ENCODE data around the gene PPM1H.
"Not testable (repeated sequence)": the region's sequence is repeated elsewhere in the genome, so short reads cannot be mapped to it uniquely, and the experiment has no call there.

The PPM1H gene, protein sequence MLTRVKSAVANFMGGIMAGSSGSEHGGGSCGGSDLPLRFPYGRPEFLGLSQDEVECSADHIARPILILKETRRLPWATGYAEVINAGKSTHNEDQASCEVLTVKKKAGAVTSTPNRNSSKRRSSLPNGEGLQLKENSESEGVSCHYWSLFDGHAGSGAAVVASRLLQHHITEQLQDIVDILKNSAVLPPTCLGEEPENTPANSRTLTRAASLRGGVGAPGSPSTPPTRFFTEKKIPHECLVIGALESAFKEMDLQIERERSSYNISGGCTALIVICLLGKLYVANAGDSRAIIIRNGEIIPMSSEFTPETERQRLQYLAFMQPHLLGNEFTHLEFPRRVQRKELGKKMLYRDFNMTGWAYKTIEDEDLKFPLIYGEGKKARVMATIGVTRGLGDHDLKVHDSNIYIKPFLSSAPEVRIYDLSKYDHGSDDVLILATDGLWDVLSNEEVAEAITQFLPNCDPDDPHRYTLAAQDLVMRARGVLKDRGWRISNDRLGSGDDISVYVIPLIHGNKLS

DNA sequence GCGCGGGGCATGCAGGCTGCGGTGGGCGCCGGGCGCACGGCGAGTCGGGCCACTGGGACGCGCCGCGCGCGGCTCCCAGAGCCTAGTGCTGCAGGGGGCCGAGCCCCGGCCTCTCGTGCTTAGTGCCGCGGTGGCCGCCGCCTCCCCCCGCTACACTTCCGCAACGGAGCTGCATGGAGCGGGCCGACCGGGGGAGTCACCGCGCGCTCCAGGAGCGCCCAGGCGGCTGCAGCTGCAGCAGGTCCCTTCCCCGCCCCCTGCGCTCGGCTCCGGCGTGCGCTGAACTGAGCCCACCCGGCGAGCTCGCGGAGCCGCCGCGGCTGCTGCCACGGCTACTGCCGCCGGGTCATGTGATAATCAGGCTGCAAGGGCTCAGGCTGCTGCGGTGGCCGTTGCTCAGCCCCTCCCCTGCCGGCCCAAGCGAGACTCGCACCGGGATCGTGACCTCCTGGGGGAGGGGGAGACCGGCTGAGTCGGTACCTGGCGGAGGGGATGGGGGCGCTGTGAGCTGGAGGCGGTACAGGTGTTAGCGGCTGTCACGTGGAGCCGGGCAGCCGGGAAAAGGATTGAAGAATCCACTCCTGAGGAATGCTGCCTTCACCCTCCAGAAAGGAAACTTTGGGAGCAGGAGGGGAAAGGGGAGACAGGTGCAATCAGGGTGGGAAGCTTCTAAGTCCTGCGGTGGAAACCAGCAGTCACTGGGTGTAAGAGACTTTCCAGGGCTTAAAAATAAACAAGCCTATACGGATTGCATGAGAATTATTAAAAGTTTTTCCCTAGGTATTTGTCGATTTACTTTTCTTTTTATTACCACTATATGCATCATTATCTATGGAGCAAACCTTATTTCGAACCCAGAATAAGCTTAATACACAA, at the start of gene PPM1H:
Gene PPM1H (minus strand): TSS at position 352 of the 876 bp plus-strand sequence. CDS start 414 bp downstream, outside the sequence.
- no peak for DNase-seq

DNA sequence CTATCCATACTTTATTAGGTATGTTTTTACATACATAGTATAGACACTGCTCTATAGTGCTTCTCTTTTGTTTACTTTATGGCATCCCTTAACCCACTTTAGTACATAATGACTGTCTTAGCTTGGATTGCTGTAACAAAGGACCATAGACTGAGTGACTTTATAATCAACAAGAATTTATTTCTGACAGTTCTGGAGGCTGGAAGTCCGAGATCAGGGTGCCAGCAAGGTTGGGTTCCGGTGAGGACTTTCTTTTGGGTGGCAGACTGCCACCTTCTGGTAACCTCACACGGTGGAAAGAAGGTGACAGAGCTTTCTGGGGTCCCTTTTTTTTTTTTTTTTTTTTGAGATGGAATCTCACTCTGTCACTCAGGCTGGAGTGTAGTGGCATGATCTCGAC, 48.6 kb upstream of the PPM1H start:
- no peak for DNase-seq

DNA sequence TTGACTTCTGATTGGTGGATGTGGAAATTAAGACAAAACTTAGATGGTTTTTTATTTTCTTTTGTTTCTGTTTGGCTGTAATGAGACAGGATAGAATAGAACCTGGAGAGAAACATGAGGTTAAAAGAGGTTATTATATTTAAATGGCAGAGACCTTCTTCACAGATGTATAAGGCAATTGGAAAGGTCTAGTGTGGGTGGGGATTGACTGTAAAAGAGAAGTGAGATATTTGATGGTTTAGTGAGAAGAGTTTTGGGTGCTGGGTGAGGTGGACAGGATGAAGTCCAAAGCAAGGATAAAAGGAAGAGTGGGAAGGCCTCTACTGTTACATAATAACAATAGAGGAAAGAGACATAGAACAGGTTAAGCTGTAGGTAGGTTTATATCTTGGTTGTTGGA, 43.8 kb upstream of the PPM1H start:
- DNase-seq, result no peak

DNA sequence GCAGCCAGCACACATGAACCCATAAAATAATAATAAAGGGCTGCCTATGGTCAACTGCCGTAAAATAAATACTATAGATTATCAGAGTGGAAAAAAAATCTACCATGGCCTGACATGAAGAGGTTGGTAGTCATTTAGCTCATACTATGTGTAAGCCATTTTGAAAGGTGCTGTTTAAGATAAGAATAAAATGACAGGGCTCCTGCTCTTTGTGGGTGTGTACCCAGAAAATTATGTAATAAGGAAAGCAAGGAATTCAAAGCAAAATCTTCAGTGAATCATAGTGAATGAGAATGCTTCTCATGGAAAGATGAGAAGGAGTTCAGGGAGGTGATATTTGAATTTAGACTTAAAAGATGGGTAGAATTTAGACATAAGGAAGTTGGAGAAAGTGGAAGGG, 42.9 kb upstream of the PPM1H start:
- DNase-seq, result no peak

DNA sequence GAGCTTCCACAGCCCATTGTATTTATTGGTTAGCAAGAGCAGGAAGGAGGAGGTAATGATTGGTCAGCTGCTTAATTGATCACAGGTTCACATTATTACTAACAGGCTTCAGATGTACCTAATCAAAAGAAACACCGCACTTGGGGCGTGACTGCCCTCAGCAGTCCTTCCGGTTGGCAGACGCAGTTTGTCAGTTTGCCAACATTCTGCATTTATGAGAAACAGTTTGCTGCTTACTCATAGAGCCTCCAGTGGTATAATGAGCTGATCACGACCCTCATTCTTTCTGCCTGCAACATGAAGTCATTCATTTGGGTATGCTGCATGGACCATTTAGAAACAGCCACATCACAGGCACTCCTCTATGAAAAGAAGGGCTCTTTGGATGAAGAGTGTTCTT, 42.5 kb upstream of the PPM1H start:
- DNase-seq, result no peak

DNA sequence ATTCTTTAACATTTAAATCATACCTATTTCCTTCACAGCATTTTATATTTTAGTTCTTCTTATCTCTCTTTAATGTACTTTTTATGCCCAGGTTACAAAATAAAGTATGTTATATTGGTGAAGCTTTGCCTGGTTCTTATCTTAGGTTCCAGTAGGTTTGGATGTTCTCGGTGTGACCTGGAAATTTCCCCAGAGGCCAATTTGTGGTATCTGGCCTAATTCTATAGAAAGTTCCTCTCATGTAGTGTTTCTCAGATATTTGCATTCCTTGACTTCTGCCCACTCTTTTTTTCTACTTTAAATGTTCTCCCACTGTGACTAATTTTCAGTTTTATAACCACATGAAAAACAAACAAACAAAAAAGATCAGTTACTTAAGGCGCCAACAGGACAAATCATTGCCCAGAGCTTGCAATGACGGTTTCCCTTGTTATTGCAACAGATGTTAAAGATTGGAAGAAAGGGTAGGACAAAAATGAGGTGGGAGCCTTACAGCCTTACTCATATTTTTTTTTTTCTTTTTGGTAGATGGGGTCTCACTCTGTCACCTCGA, 41.2 kb upstream of the PPM1H start:
- DNase-seq, result no peak

DNA sequence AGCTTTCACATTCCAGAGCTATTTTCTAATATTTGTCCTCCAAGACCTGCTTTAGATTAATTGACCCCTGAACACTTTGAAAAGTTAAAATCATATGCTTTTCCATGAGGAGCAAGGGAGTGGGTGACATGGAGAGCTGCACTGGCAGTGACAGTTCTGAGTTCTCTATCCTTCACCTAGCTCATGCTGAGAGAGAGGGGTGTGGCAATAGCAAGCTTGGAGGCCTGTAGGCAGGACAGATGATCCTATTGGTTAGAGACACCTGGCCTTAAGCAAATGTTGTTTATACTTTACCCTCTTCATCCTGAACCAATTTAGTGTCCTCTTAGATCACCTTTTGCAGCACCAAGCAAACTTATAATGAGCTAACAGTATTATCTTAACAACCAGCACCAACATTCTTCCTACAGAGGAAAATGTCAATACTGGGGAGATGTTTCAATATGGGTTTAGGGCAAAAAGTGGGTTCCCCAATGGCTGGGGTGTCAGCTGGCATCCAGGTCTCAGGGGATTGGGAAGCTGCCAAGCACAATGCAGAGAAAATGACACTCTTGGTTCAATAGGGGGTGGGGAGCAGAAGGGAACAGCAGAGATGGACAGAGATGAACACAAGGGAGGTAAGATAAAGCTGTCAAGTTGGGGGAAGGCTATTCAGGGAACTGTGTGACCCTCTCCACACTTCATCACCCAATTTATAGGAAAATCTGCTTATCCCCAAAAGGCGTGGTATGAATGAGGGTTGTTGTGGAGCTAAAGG, 37.0 kb upstream of the PPM1H start:
- DNase-seq, result no peak

DNA sequence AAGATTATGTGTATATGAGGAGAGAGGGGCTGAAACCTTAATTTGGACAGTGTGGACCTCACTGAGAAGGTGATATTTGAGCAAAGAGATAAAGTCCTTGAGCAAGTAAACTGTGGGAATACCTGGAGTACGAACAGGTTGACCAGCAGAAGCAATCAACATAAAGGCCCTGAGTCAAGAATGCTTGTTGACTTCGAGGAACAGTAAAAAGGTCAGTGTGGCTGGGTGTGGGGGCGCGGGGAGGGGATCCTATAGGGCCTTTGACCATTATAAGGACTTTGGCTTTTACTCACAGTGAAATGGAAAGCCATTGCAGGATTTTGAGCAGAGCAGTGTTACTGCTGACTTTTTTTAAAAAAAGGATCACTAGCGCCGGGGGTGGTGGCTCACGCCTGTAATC, 34.7 kb upstream of the PPM1H start:
- DNase-seq, result no peak

DNA sequence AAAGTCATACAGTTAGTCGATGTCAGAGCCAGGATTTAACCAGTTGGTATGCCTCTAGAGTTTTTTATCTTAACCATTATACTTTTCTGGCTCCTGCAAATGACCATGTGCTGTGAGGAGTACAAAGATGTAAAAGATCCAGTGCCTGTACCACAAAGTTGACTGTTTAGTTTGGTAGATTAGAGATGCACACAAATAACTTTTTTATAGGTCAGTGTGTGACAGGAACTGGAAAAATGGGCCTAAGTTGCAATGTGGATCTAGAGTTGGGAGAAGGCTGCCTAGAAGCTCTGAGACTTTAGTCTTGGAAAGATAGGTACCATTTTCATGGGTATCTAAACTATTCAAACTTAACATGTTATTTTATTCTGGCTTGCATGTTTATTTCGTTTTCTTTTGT, 32.8 kb upstream of the PPM1H start:
- DNase-seq, result no peak

DNA sequence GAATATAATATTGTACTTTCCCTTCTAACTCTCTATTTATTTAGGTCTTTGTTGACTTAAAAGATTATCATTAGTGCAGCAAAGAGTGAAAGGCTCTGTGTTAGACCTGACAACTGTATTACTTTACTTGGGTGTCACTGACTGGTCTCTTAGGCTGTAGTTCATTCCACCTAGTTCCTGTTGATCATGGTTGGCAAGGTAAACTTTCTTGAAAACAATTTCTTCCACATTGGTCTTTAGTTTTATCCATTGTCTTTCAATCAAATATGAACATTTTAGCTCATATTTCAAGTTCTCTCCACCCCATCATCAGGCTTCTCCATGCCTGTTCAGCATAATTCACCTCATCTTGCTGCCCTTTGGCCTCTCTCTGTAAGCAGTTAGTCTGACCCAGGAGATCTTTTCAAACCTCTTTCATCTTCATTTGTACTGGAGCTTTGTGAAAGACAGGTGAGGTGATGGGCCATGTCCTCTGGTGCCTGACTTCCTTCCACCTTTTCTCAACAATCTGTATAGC, 32.1 kb upstream of the PPM1H start:
- DNase-seq, result no peak

DNA sequence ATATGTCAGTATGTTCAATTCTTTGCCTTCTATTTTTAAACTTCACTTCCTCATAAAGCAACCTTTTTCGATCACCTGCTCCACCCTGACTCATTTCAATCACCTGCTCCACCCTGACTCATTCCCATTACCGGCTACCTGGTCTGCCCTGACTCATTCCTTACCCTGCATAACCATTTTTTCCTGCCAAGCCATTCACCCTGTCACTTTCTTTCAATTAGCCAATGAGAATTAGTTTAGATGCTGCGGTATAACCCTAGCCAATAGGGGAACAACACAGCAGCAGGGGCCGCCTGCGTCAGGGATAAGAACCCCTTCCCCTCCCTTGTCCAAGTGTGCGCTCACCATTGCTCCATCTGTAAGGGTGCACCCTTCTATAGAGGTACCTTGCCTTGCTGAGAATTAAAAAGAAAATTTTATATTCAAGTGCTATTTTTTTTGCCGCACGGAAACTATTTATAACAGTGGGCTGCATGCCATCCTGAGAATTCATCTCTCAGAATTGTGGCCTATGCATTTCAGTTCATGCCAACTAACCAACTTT, 31.6 kb upstream of the PPM1H start:
- not testable (repeated sequence) for DNase-seq

DNA sequence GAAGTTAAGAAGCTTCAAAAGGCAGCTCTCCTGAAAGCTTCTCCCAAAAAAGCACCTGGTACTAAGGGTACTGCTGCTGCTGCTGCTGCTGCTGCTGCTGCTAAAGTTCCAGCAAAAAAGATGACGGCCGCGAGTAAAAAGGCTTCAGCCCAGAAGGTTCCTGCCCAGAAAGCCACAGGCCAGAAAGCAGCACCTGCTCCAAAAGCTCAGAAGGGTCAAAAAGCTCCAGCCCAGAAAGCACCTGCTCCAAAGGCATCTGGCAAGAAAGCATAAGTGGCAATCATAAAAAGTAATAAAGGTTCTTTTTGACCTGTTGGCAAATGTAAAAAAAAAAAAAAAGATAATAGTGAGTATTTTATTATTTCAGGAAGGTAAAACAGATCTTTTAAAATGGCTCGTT, 30.8 kb upstream of the PPM1H start:
- not testable (repeated sequence) for DNase-seq

DNA sequence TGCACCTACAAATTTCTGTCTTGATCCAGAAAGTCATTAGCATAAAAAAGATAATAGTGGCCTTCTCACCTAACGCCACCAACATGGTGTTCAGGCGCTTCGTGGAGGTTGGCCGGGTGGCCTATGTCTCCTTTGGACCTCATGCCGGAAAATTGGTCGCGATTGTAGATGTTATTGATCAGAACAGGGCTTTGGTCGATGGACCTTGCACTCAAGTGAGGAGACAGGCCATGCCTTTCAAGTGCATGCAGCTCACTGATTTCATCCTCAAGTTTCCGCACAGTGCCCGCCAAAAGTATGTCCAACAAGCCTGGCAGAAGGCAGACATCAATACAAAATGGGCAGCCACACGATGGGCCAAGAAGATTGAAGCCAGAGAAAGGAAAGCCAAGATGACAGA, 30.3 kb upstream of the PPM1H start:
- not testable (repeated sequence) for DNase-seq

DNA sequence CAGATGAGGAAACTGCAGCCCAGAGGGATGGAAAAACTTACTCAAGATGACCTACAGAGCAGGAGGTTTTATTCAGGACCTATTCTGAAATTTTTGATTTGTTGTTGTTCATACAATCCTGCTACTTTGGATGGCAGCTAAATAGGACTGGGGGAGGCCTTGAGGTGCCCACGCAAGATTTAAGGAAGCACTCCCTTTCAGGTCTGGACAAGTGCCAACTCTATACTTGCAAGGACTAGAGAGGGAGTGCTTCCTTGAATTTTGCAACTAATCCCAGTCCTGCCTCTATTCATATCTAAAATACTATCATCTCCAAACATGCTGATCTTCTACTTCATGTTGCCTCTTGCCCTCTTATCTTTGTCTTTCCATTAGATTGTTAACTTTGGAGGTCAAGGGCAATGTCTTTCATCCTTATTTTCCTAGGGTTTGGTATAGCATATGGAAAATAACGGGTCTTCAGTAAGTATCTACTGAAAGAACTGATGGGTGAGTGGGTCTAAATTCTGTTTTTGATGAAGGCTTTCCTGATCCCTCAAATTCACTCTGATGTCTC, 28.6 kb upstream of the PPM1H start:
- no peak for DNase-seq

DNA sequence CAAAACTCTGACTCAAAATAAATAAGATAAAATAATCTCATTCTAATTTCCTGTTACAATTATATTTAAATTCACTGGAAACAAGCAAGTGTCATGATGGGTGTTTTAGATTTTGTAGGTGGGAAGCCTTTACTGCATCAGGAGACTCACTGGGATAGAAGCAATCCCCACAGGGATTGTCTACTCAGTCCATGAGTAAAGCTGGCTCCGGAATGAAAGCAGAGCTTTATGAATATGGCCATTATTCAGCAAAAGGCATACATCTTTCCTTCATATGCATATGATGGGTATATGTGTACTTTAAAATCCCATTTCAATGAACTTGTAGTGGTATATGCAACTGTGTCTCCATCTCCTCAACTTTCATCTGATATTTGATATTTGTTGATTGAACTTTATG, 25.4 kb upstream of the PPM1H start:
- no peak for DNase-seq

DNA sequence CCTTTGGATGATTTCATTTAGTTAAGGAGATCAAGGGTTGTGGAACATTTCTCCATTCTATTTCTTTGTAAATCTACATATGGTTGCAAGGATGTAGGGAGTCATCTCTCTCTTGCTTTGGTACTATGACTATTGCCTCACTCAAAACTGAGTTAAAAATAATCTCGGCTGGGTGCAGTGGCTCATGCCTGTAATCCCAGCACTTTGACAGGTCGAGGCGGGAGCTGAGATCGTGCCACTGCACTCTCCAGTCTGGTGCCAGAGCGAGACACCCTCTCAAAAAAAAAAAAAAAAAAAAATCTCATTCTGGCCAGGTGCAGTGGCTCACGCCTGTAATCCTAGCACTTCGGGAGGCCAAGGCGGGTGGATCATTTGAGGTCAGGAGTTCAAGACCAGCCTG, 24.8 kb upstream of the PPM1H start:
- no peak for DNase-seq

DNA sequence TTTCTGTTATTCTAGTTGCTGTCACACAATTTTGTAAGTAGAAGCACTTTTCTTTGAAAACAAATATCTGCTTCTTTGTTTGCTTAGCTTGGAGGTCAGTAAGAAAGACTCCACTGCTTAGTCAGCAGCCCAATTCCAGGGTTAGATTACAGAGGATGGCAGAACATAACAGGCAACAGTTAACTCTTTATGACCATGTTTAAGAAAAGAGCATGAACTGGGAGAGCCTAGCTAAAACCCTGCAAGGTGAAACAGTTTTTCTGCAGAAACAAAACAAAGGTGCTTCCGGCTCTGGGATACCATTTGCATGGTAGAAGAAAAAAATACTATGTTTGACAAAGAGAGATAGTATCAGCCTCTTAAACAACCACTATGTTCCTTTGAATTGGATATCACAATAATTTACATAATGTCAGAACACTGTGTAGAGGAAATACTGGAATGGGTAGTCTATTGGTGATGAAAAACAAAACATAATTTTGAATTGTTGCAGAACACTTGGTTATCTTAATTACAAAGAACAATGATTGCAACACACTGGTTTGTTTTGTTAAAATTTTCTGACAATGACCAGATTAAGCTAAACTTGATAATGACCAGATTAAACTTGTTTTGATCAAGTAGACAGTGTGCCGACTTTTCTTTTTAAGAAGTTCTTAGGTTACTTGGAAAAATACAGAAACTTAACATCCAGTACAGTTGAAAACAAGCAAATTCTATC, 22.4 kb upstream of the PPM1H start:
- DNase-seq, result no peak

DNA sequence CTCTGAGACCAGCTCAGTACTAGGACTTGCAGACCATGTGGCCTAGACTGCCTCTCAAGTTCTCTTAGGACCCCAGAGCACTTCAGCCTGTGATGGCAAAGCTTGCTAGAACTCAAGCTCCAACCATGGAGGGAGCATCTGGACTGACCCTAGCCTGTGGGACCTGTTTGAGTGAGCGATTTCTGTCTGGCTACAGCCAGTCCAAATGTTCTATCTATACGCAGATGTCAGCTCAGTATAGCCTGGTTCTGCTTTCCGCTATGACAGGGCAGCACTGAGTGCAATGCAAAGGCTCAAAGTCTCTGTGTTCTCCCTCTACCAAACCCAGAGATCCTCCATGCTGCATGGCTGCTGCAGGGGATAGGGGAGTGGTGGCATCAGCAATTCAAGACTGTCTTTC, 20.7 kb upstream of the PPM1H start:
- DNase-seq, result no peak

DNA sequence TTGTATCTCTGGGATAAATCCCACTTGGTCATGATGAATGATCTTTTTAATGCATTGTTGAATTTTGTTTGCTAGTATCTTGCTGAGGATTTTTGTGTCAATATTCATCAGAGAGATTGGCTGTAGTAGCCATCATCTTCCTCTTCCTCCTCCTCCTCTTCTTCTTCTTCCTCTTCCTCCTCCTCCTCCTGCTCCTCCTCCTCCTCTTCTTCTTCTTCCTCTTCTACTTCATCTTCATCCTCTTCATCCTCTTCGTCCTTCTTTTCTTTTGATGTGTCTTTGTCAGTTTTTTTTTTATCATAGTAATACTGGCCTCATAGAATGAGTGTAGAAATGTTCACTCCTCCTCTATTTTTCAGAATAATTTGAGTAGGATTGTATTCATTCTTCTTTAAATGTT, 15.4 kb upstream of the PPM1H start:
- no peak for DNase-seq

DNA sequence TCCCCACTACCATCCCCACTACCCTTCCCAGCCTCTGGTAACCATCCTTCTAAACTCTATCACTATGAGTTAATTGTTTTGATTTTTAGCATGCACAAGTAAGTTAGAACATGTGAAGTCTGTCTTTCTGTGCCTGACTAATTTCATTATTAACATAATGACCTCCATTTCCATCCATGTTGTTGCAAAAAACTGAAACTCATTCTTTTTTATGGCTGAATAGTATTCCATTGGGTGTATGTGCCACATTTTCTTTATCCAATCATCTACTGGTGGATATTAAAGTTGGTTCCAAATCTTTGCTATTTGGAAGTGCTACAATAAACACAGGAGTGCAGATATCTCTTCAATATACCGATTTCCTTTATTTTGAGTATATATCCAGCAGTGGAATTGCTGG, 13.2 kb upstream of the PPM1H start:
- DNase-seq, result no peak

DNA sequence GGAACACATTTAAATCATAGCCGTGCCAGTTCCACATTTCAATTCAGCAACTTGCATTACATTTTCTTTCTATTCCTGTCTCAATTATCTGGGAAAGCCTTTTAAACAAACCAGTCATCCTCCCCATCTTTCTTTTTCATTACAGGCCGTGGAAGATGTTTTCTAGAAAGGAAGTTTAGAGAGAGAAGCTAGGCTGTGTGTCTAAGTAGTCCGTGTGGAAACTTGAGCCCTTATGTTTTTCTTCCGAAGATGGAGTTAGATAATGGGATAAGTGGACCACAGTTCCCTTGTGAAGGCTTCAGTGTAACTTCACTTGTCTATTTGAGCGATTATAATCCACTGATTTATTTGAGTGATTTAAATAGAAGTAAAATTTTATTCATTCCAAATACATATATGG, 12.4 kb upstream of the PPM1H start:
- DNase-seq, result no peak

Data from activated T-cell treated with anti-CD3 and anti-CD28 coated beads for 4 hours (primary cell).